ENCODE data around the gene GPR45. TPM values are rescaled to one million over a fixed set of nuclear protein-coding genes. Genes with fewer than 3 reads are reported as not detected.
A peak's percentile ranks its signal among the peaks of the same experiment; 100 is the strongest.

Gene GPR45
- total and polyA plus RNA-seq, 2 experiments from 2014 or later, result not detected

- H3K4me3 ChIP-seq, result no peak overlapping the region
- H3K4me1 ChIP-seq (ENCODE audit: low read depth), result no peaks in the 10 kb centered on the region
- H3K36me3 ChIP-seq, result no peaks in the 10 kb centered on the region
- no peak for TF ChIP-seq CTCF (IDR thresholded peaks at IDR 0.05; ENCODE audit: low read depth, low read length)
- H3K9me3 ChIP-seq (ENCODE audit: low read depth), result no peaks in the 10 kb centered on the region
- no peaks in the 10 kb centered on the region for H3K27me3 ChIP-seq
- H3K27ac ChIP-seq, result no peak overlapping the region
- DNase-seq (ENCODE audit: low read depth in 1 of 2, low spot score in 1 of 2), result no peak
These were observed 2.8 kb upstream of the GPR45 start for GRCh38 chr2:105238664-105239240.

GRCh38 chr2:105239924-105240323, 1.6 kb upstream of the GPR45 start:
- peak in 1 of 2 donors; percentile 89 for DNase-seq (ENCODE audit: low read depth in 1 of 2, low spot score in 1 of 2)
- no peak overlapping the region for H3K27ac ChIP-seq
- no peak overlapping the region for H3K4me3 ChIP-seq
- H3K9me3 ChIP-seq (ENCODE audit: low read depth), result no peaks in the 10 kb centered on the region
- TF ChIP-seq CTCF (IDR thresholded peaks at IDR 0.05; ENCODE audit: low read depth, low read length), result no peak
- no peaks in the 10 kb centered on the region for H3K27me3 ChIP-seq
- H3K36me3 ChIP-seq, result no peaks in the 10 kb centered on the region
- H3K4me1 ChIP-seq (ENCODE audit: low read depth), result no peaks in the 10 kb centered on the region

GRCh38 chr2:105242286-105242993, 897 bp downstream of the GPR45 start:
- no peaks in the 10 kb centered on the region for H3K9me3 ChIP-seq (ENCODE audit: low read depth)
- H3K27me3 ChIP-seq, result no peaks in the 10 kb centered on the region
- H3K4me1 ChIP-seq (ENCODE audit: low read depth), result no peaks in the 10 kb centered on the region
- no peak for DNase-seq (ENCODE audit: low read depth in 1 of 2, low spot score in 1 of 2)
- H3K4me3 ChIP-seq, result no peak overlapping the region
- no peaks in the 10 kb centered on the region for H3K36me3 ChIP-seq
- no peak for TF ChIP-seq CTCF (IDR thresholded peaks at IDR 0.05; ENCODE audit: low read depth, low read length)
- no peak overlapping the region for H3K27ac ChIP-seq

GRCh38 chr2:105243961-105244360, 2.4 kb downstream of the GPR45 start:
- Histone ChIP-seq H3K4me1 (ENCODE audit: low read depth) (no peaks in the 10 kb centered on the region), H3K36me3 (no peaks in the 10 kb centered on the region), H3K27me3 (no peaks in the 10 kb centered on the region), H3K27ac (no peak overlapping the region), H3K9me3 (ENCODE audit: low read depth) (no peaks in the 10 kb centered on the region), H3K4me3 (no peak overlapping the region)
- TF ChIP-seq CTCF (IDR thresholded peaks at IDR 0.05; ENCODE audit: low read depth, low read length), result peak; percentile 34
- DNase-seq (ENCODE audit: low read depth in 1 of 2, low spot score in 1 of 2), result peak in 1 of 2 donors; percentile 56

GRCh38 chr2:105244451-105244850, 2.9 kb downstream of the GPR45 start:
- Histone ChIP-seq H3K9me3 (ENCODE audit: low read depth) (no peaks in the 10 kb centered on the region), H3K4me3 (no peak overlapping the region), H3K27ac (no peak overlapping the region), H3K36me3 (no peaks in the 10 kb centered on the region), H3K4me1 (ENCODE audit: low read depth) (no peaks in the 10 kb centered on the region), H3K27me3 (no peaks in the 10 kb centered on the region)
- DNase-seq (ENCODE audit: low read depth in 1 of 2, low spot score in 1 of 2), result no peak
- no peak for TF ChIP-seq CTCF (IDR thresholded peaks at IDR 0.05; ENCODE audit: low read depth, low read length)
